GM21576 (cell line): ENCODE measurements around the gene FRMD5.

ENCODE experiments used
- ATAC-seq: cut with Tn5 transposase; IDR thresholded peaks from one replicate; pipeline ENCODE4 v1.9.1; 2021; ENCODE audit warnings: mild to moderate bottlenecking, moderate library complexity; ENCODE audit not compliant: unreplicated experiment

The FRMD5 gene

GRCh38 chr15:43931790-43932435 is 263.2 kb downstream of the FRMD5 start:
- ATAC-seq = no peak

GRCh38 chr15:43931119-43931518 is 264.0 kb downstream of the FRMD5 start:
- no peak for ATAC-seq

GRCh38 chr15:43930556-43930955 is 264.5 kb downstream of the FRMD5 start:
- ATAC-seq = no peak

- no peak for ATAC-seq
These were observed 265.0 kb downstream of the FRMD5 start for GRCh38 chr15:43930079-43930478.

GRCh38 chr15:43928152-43928551 is 266.9 kb downstream of the FRMD5 start:
- no peak for ATAC-seq

- ATAC-seq = no peak
These were observed 267.9 kb downstream of the FRMD5 start for GRCh38 chr15:43927203-43927602.

- ATAC-seq = no peak
These were observed 271.5 kb downstream of the FRMD5 start for GRCh38 chr15:43923553-43923952.

- no peak for ATAC-seq
These were observed 273.1 kb downstream of the FRMD5 start for GRCh38 chr15:43922021-43922420.

- ATAC-seq = no peak
These were observed 274.3 kb downstream of the FRMD5 start for GRCh38 chr15:43920815-43921214.

- ATAC-seq = no peak
These were observed 274.8 kb downstream of the FRMD5 start for GRCh38 chr15:43920254-43920600.

GRCh38 chr15:43919540-43920253 is 275.4 kb downstream of the FRMD5 start:
- ATAC-seq = no peak

- no peak for ATAC-seq
These were observed 276.4 kb downstream of the FRMD5 start for GRCh38 chr15:43918717-43919116.

- no peak for ATAC-seq
These were observed 278.8 kb downstream of the FRMD5 start for GRCh38 chr15:43916326-43916660.

- ATAC-seq = no peak
These were observed 279.3 kb downstream of the FRMD5 start for GRCh38 chr15:43915631-43916325.

- no peak for ATAC-seq
These were observed 281.1 kb downstream of the FRMD5 start for GRCh38 chr15:43913941-43914340.

- ATAC-seq = no peak
These were observed 281.9 kb downstream of the FRMD5 start for GRCh38 chr15:43913026-43913780.

- ATAC-seq = no peak
These were observed 282.9 kb downstream of the FRMD5 start for GRCh38 chr15:43912208-43912607.

- ATAC-seq = no peak
These were observed 283.8 kb downstream of the FRMD5 start for GRCh38 chr15:43911235-43911781.

GRCh38 chr15:43908516-43909050 is 286.5 kb downstream of the FRMD5 start:
- ATAC-seq = no peak

- no peak for ATAC-seq
These were observed 289.3 kb downstream of the FRMD5 start for GRCh38 chr15:43905755-43906154.

- ATAC-seq = no peak
These were observed 291.2 kb downstream of the FRMD5 start for GRCh38 chr15:43903864-43904290.
